HuH-7 (cell line): Measurements from ENCODE around the gene EPHB3.

Experiments
- DNase-seq: peaks from one replicate; pipeline ENCODE4 v3.0.0; 2011; ENCODE audit warnings: low spot score

Gene EPHB3

GRCh38 chr3:184581331-184581855 is 19.8 kb downstream of the EPHB3 start:
- no peak for DNase-seq

DNA sequence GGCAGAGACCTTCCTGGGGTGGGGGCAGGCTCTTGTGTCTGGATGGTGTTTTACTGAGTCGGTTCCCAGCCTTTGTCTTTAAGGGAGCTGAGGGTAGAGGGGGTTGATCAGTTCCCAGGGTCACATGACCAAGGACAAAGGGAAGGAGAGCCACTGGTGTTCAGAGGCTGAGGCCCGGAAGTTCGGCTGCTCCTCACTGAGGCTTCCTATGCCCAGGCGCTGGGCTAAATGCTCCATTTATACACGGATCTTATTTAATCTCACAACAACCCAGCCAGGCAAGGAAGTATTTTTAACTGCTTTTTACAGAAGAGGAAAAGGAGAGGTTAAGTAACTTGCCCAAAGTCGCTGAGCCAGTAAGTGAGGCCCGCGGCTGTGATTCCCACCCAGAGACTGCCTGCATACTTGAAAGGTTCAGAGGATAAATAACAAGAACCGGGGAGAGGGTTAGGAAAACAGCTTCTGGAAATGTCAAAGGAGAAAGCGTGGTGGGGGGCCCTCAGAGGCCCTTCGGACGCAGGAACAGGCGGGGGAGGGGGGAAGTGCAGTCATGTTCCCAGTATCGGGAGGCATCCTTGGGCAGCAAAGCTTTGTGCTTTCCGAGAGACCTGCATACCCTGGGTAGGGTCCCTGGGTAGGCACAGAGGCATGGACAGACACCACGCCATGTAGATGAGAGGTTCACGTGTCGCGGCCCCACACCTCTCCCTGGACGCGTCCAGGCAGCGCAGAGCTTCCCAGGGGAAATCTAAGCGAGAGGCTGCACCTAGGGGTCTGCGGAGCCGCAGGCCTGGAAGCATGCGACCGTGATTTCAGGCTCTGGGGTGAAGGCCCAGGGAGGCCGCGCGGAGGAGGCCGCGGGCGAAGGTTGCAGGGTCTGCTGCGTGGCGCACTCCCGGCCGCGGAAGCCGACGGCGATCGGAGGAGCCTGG is 21.3 kb downstream of the EPHB3 start:
- DNase-seq = no peak

GRCh38 chr3:184583578-184584451 is 22.2 kb downstream of the EPHB3 start:
- DNase-seq = no peak

DNA sequence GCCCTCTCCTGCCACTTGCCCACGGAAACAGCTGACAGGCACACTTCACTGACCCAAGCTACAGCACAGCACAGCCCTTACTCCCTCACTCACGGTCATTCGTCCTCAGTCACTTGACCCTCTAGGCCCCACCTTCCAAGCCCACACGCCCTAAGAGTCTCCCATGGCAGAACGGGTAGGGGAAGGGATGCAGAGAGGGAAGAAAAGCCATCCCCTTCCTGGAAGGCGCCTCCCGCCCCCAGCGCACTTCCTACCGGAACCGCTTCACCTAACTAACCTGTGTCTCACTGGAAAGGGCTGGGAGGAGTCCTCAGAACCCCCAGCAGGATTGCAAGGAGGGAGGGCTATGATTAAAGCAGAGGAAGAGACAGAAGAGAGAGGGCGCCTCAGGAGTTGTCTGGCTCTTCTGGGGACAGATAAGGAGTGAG is 22.9 kb downstream of the EPHB3 start:
- DNase-seq = no peak

GRCh38 chr3:184585545-184585944 is 24.0 kb downstream of the EPHB3 start:
- no peak for DNase-seq

DNA sequence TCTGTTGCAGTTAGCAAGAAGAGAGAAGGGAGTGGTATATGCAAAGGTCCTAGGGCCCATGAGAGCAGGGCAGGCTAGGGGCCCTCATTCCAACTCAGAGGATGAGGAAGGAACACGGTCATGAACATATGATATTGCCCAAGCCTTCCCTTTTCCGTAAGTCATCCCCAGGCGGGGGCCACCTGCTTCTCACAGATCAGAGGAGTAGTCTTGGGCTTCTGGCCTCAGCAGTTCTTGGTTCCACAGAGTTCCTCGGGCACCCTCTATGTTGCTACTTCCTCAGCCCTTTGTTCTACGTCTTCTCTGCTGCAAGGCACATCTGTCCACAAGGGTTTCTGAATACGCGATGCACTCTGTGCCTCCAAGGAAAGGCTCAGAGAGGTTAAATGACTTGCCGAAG is 25.3 kb downstream of the EPHB3 start:
- DNase-seq = no peak

GRCh38 chr3:184588776-184589175 is 27.2 kb downstream of the EPHB3 start:
- no peak for DNase-seq

DNA sequence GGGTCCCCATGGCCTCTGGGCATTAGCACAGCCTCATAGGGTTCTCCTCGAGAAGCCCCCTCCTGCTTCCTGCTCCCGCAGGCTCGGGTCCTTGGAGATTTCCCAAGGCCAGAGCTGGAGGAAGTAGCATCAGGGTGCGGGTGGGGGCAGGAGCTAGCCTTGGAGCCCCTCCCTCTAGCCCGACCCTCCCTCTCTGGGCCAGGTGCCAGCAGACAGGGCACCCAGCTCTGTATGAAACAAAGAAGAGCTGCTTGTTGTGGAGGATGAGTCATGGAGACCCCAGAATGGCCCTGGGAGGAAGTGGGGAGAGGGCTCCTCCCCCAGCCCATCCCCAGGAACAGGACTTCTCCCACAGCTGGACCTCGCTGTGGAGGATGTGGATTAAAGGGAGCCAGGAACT is 29.2 kb downstream of the EPHB3 start:
- DNase-seq = no peak

DNA sequence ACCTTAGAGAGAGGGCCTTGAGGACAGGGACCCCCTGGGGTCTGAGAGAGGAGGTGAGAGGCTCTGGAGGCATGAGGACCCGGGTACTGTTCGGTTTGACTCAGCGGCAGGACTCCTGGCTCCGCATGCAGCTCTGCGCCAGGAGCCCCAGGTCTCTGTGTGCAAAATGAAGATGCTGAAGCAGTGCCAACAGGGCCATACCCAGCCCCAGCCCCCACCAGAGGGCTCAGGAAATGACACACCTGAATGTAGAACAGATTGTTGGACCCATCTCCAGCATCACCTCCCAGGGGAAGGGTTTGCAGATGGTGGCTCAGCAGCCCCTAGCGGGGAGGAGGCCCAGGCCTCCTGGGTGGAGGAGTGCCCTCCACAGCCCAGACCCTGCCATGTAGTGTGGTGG is 30.2 kb downstream of the EPHB3 start:
- DNase-seq = no peak

DNA sequence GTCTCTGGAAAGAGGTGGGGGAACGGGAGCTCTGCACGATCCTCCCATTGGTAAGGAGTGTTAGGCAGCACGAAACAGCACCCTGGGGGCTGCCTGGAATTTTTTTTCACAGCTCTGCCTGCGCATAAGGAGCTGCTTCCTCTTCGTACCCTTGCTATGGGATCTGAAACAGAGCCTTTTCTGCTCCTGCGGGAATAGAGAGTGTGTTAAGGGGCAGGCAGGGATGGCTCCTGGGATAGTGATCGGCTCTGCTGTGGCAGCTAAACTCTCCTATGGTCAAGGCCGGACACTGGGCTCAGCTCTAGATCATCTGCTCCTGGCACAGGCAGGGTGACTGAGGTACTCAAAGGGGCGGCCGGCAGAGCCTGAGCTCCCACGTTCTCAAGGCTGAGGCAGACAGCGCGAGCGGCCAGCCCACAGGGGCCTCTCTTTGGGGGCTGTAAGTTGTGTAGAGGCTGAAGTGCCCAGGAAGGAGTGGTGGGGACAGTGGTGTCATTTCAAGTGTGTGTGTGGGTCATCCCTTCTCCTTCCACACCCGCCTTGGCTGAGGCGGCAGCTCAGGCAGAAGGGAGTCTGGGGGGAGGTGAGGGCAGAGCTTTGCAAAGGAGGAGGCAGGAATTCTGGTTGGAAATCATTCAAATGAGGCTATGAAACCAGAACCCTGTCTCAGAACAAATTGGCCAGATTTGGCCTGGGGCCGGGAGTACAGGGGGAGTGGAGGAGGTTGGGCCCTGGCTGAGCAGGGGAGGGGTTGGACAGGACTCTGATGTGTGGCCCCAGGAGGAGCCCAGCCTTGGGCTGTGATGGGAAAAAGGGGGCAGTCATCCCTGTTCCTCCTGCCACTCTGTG is 31.0 kb downstream of the EPHB3 start:
- DNase-seq = no peak

DNA sequence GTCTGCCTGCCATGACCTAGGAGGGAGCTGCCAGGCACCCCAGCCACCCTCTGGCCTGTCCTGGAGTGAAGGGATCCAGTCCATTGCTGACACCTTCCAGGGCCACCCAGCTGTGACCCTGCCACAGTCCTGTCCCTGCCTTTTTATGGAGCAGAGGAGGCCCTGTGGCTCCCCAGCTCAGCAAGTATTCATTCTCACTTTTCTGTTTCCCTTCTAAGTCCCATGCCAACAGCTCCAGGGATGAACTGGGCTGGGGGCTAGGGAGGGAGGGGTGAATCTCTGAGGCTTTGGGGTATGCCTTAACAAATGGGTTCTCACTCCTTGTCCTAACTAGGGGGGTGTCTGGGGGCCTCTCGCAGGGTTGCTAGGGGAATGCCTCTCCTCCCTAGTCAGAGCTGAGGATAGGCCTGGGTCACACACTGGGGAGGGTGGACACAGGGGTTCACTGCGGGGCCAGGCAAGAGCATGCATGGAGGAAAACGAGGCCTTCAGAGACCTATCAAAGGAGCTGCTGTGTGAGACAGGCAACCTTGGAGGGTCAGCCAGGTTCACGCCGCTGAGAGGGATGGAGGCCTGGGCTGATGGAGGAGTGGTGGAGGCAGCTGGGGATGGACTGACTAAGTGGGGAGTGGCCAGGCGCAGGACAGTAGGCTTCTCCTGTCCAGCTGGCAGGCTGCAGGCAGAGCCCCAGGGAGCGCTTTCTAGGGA is 31.8 kb downstream of the EPHB3 start:
- no peak for DNase-seq

- DNase-seq = no peak
Measured at GRCh38 chr3:184593928-184594303, 32.3 kb downstream of the EPHB3 start.

GRCh38 chr3:184594371-184595001 is 32.9 kb downstream of the EPHB3 start:
- DNase-seq = no peak

DNA sequence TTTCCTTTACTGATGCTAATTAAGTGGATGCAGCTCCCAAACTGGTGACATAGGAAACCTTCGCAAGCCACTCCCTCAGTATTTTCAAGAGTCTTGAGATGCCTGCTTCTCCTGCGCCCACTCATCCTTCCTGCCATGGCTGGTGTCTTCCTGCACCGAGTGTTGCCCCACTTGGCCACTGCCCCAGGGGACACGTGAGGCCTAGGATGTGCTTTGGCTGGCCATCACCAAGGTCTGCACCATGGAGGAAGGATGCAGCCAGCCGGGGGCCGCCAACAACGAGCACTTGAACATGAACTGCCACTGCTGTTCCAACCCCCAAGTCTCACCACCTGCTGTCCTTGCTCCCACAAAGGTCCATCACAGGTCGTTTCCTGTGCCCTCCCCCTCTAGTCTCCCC is 34.1 kb downstream of the EPHB3 start:
- DNase-seq = no peak

GRCh38 chr3:184596233-184596632 is 34.6 kb downstream of the EPHB3 start:
- DNase-seq = no peak

DNA sequence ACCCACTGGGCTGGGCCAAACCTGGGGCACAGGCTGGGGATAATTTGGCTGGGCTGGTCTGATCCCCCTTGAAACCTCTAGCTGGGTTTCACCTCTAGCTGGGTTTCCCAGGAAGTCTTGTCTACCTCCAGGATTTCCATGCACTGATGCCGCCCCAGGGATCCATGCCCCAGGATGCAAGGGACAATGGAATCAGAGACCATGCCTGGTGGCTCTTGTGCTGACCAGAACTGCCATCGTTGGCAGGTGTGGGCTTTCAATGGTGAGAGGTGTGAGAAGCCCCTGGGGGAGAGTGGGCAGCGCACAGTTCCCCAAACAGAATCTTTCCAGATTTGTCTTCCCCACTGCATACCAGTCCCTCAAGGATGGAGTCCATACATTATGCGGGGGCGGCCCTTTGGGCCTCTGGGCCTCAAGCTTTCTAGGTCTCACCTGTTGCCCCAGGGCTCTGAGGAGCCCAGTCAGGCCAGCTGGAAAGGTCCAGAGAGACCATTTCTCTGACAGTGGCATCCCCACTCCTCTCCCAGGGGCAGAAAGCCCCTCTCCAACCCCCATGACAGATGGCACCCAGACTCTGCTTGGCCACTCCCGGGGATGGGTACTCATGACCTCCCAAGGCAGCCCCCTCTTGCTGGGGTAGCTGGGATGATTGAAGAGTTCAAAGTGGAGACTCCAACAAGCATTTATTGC is 35.4 kb downstream of the EPHB3 start:
- no peak for DNase-seq

DNA sequence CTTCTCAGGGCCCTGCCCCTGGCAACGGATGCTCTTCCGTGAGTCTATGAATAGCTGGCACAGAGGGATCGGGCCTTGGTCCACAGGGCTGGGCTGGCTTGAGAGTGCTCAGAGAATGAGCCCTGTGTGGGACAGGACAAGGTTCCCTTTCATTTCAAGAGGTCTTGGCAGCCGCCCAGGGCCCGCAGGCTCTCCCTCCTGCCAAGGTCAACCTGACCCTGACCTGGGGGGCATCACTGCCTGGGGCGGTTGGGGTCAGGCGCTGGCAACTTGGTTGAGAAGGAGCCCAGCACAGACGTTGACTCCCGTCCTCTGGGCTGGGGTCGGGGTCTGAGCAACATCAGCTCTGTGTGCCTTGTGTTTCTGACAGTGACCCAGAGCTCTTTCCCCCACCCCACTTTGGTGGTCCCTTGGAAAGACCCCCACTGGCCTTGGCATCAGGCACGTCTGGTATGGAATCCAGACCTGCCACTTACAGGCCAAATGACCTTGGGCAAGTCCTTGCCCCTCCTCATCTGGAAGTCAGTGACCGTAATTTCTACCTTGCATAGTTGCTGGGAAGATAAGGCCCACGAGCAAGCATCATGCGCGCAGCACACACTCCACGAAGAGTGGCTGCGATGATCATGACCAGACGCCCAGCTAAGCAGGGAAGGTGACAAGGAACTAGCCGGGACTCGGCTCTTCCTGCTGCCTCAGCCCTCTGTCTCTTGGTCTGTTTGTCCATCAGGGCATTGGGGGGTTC is 36.4 kb downstream of the EPHB3 start:
- no peak for DNase-seq

GRCh38 chr3:184598574-184598927 is 37.0 kb downstream of the EPHB3 start:
- no peak for DNase-seq

DNA sequence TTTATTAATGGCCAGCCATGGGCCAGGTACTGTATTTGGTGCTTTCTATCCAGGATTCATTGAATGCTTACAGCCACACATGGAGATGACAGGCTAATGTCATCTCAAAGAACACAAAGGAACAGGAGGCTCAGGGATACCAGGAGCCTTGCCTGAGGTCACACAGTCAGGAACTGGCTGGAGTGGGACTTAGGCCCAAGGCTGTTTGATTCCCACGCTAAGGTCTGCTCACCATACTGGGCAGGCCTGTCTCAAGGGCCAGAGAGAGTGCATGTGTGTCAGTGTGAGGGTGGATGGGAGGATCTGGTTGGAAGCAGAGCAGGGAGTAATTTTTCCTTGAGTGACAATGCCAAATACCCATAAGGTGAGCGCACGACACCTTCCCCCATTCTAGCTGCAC is 37.6 kb downstream of the EPHB3 start:
- DNase-seq = no peak
